SK-N-MC (cell line): ENCODE data around the gene HTRA1.

Source experiments
- EZH2 ChIP-seq: fragments of 200-600 bp; sonication (generic); IDR thresholded peaks from one replicate; pipeline ENCODE4 v1.6.1; 2017; ENCODE audit warnings: antibody characterized with exemption
- POLR2AphosphoS5 ChIP-seq: IDR thresholded peaks from 2 replicates; pipeline ENCODE4 v1.6.1; 2012; ENCODE audit warnings: mild to moderate bottlenecking, low read depth, low read length, borderline replicate concordance

GRCh38 chr10:122424059-122424458 lies 37.3 kb upstream of the HTRA1 start:
- TF ChIP-seq EZH2 (no peak), POLR2AphosphoS5 (no peak)
